GM21529 (cell line): Measurements from ENCODE around the gene ATP5MC3.
A peak's percentile ranks its signal among the peaks of the same experiment; 100 is the strongest.
"Not testable (repeated sequence)": the region's sequence is repeated elsewhere in the genome, so short reads cannot be mapped to it uniquely, and the experiment has no call there.

Experiments used
- ATAC-seq: cut with Tn5 transposase; IDR thresholded peaks from one replicate; pipeline ENCODE4 v1.9.1; 2021; ENCODE audit not compliant: unreplicated experiment

Gene ATP5MC3

DNA sequence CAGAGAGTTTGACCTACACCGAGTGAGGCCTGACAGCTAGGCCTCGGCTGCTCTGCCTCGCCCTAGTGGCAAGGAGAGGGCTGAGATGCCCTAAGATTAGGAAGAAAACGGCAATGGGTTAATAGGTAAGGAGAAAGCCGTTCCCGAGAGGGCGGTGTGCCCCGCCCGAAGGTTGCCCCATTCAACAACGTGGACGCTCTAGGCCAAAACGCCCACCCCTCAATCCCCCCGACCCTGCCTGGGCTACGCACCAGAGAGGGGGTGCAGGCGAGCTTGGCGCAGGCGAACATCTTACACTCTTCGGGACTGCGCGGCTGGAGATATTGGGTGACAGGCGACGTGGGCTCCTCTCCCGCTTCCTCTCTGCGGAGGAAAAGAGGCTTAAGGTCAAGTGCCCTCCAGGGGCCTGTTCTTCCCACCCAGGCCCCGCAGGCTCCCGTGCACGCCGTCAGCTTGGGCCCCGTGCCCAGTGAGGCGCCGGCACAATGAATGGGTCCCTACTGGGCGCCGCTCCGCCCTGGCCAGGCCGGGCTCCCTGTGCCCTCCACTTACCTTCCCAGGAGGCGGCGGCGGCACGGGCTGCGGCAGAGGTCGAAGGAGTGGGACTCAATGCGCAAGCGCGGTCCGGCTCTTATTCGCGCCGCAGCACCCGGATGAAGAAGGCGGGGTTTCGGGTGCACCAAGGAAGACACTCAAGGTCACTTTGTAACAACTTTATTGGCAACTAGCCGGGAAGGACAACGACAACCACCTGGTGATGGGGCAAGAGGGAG, at the start of gene ATP5MC3:
TSS of gene ATP5MC3 (minus strand) at position 607 of the 773 bp plus-strand sequence. CDS start at position 290, 317 bp downstream.
- peak; percentile 87 for ATAC-seq

DNA sequence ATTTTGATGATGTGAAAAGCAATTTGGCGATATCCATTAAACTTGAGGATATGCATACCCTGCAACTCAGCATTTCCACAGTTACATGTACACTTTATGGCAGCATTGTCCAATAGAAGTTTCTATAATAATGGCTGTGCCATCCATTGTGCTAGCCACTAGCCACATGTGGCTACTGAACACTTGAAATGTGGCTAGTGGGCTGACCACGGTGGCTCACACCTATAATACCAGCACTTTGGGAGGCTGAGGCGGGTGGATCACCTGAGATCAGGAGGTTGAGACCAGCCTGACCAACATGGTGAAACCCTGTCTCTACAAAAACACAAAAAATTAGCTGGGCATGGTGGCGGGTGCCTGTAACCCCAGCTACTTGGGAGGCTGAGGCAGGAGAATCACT, 47.1 kb upstream of the ATP5MC3 start:
- ATAC-seq: not testable (repeated sequence)

DNA sequence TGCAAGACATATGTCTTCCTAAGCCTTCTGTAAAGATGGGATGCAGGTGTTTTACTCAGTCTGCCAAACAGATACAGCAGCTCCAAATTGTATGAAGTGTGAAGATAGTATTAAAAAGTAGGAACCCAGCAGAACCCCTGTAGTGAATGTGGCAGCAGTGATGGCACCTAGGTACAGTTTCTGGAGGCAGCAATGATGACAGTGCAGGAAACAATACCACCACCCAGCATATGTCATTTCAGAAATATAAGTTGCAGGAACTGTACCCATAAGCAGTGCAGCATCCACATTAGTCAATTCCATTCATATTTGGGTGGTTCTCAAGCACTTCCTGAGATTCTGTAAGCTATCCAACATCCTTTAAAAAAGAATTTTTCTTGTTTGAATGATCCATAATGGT, 46.7 kb upstream of the ATP5MC3 start:
- ATAC-seq: no peak

DNA sequence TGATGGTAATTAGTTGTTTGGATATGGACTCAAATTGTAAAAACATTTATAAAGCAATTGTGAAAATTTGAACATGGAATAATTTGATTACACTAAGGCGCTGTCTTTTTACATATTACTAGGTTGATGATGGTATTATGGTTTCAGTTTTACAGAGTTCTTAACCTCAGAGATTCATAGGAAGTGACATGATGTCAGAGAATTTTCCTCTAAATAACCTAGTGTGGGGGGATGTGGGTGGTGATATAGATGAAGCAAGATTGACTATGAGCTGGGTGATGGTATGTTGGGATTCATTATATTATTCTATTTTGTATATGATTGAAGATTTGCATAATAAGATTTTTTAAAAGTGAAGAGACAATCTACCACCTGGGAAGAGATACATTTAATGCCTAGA, 45.9 kb upstream of the ATP5MC3 start:
- no peak for ATAC-seq

DNA sequence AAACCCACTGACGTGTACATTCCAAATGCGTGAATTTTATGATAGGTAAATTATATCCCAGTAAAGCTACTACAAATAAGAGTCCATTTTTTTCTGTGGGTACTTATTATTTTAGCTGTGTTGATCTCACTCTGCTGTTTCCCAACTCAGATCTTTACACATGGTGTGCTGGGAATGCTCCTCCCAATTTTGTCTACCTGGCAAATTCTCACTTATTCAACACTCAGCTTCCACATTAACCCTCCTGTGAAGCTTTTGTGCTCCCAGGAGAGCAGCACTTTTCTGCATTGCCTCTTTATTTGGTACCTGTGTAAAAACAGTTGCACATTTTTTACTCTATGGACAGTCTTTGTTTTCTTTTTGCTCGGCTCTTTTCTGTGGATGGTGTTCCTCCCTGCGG, 38.6 kb upstream of the ATP5MC3 start:
- no peak for ATAC-seq

DNA sequence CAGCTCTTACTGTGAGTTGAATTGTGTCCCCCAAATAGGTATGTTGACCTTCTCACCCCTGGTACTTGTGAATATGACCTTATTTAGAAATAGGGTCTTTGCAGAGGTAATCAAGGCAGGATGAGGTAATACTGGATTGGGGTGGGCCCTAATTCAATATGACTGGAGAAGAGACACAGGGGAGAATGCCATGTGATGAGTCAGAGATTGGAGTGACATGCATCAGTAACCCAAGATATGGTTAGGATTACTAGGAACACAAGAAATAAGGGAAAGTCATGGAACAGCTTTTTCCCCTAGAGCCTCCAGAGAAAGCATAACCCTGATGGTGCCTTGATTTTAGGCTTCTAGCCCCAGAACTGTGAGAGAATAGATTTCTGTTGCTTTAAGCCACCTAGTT, 37.0 kb upstream of the ATP5MC3 start:
- ATAC-seq: no peak

GRCh38 chr2:175207741-175208438, 26.4 kb upstream of the ATP5MC3 start:
- no peak for ATAC-seq

GRCh38 chr2:175206866-175207265, 25.4 kb upstream of the ATP5MC3 start:
- ATAC-seq: no peak

GRCh38 chr2:175205523-175205922, 24.0 kb upstream of the ATP5MC3 start:
- no peak for ATAC-seq

DNA sequence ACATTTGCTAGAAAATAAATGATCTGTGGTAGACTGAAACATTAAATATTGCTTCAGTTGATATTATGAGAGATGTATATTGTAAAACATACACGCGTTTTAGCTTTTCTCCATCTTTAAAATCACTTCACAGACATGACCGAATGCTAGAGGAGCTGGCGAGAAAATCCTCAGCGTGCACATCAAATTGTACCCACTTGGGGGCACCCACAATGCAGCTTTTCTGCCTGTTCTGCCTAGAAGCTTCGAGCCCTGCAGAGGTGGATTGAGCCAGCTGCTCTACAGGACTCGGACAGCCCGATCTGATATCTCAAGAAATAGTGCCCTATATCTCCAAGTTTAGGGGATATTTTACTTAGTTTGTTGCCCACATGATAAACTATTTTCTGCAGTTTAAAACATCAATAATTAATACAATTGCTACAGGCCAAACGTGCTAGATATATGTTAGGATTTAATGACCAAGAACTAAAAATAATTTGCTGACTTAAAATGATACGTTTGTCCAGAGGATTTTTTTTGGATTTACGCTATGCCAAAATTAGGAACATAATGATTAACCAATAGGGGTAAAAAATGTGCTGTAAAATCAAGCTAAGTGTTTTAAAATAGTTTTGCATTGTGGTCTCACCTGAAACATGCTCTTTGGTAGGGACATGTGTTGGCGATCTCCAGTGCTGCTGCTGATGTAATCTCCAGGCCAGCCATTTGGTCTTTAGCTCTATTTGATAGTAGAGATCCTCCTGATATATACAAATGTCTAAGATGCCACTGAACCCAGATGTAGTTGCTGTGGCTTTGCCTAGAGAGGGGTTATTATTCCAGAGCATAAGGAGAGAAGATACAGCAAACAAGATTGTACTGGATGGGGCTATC, 22.3 kb upstream of the ATP5MC3 start:
- peak; percentile 79 for ATAC-seq

- no peak for ATAC-seq
Measured at GRCh38 chr2:175195012-175195411, 13.5 kb upstream of the ATP5MC3 start.

GRCh38 chr2:175188761-175189160, 7.3 kb upstream of the ATP5MC3 start:
- ATAC-seq: no peak

- peak; percentile 79 for ATAC-seq
Measured at GRCh38 chr2:175187378-175187777, 5.9 kb upstream of the ATP5MC3 start.

DNA sequence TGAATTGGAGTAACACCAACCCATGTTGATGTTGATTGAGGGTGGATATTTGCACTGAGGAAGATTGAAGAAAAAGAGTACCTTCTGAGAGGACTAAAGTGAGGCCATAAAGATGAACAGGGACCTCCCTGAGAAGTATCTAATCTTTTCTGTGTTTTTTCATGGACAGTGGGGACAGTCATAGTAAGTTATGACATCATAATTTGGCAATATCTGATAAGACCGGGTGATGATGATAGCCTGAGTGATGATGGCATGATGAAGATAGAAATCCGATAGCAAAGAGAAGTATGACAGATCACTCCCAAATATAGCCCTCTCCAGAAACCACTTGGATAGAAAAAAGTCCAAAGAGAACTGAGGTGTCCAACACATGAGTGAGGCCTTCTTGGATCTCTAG, 2.2 kb upstream of the ATP5MC3 start:
- ATAC-seq: no peak

GRCh38 chr2:175181877-175182308, 383 bp upstream of the ATP5MC3 start:
- ATAC-seq: no peak

DNA sequence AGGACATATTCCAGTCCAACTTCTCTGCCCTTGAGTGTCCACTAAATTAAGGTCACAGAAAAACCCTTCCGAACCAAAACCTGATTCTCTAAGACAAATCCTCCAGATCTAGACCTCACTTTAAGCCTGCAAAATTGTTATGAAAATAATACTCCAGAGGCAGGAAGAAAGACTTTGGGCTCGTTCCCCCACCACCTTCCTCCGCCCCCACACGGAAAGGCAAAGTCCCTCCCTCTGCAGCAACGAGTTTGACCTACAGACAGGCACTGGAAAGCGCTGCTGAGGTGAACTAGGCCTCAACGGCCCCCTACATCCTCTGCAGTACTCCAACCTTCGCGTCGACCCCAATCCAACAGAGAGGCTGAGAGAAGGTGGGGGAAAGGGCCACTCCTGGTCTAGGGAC, 808 bp downstream of the ATP5MC3 start:
- ATAC-seq: peak; percentile 55

DNA sequence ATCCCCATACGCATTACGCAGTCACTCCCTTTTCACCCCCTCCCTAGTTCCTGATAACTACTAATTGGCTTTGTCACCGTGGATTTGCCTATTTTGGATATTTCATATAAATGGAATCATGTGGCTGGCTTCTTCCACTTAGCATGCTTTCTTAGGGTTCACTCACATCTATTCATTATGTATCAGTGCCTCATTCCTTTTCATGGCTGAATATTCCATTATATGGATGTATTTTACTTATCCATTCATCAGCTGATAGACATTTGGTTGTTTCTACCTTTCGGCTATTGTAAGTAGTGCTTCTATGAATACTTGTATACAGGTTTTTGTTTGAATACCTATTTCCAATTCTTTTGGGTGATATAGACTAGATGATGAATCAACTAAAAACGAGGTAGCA, 4.9 kb downstream of the ATP5MC3 start:
- no peak for ATAC-seq

DNA sequence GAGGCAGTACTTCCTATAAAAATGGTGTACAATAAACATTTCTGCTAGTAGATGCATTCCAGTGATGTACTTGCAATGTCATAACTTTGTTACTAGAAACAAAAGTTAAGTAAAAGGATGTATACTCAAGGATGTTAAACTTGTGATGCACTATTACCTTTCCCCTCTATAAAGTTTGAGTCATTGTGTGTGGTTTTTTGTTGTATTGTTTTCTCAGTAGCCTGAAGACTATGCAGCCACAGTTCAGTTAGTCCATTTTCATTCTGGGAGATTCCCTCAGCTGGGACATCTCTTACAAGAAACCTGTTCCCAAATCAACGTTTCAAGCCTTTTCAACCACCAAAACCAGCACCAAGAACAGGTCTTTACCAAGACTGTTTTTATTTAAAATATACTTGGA, 5.6 kb downstream of the ATP5MC3 start:
- no peak for ATAC-seq

DNA sequence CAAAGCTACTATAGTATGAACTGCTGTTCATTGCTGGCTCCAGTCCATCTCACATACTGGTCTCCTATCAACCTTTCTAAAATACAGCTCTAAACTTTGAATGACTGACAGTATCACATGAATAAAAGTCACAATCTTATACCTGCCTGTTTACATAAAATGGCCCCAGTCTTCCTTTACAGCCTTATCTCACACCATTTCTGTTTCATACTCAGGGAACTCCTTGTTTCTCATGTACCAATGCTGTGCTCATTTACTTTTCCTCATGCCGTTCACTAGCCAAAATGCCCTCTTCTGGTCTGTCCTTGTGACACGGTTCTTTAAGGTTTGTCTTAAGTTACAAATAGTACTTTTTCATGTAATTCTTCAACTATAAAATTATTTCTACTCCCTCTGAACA, 6.2 kb downstream of the ATP5MC3 start:
- ATAC-seq: no peak

GRCh38 chr2:175170659-175171304, 10.7 kb downstream of the ATP5MC3 start:
- ATAC-seq: no peak

- no peak for ATAC-seq
Measured at GRCh38 chr2:175169191-175169590, 12.3 kb downstream of the ATP5MC3 start.
